ENCODE results near the gene PRODH.
"Not testable (repeated sequence)": the region's sequence is repeated elsewhere in the genome, so short reads cannot be mapped to it uniquely, and the experiment has no call there.

PRODH gene

GRCh38 chr22:18965526-18966421, 29.7 kb upstream of the PRODH start:
- no peak overlapping the region for H3K9ac ChIP-seq (ENCODE audit: low read depth, low read length)
- H3K4me3 ChIP-seq (ENCODE audit: low read length): no peak overlapping the region
- no peaks in the 10 kb centered on the region for H3K9me3 ChIP-seq (ENCODE audit: insufficient read depth, low read depth, low read length)
- H3K4me1 ChIP-seq (ENCODE audit: insufficient read depth, low read length): no peaks in the 10 kb centered on the region; the same call in 1 of the 2 replicates
- H3K27ac ChIP-seq (ENCODE audit: low read length): no peak overlapping the region
- H3K36me3 ChIP-seq (ENCODE audit: insufficient read depth, low read depth, low read length): no peaks in the 10 kb centered on the region
- H3K27me3 ChIP-seq (ENCODE audit: insufficient read depth, low read length): peaks cover 4% of the 10 kb centered on the region; the same call in 1 of the 2 replicates

GRCh38 chr22:18964501-18965265, 28.6 kb upstream of the PRODH start:
- not testable (repeated sequence) for H3K9ac ChIP-seq (ENCODE audit: low read depth, low read length); H3K4me1 ChIP-seq (ENCODE audit: insufficient read depth, low read length); H3K36me3 ChIP-seq (ENCODE audit: insufficient read depth, low read depth, low read length); H3K4me3 ChIP-seq (ENCODE audit: low read length); H3K27ac ChIP-seq (ENCODE audit: low read length); H3K27me3 ChIP-seq (ENCODE audit: insufficient read depth, low read length); H3K9me3 ChIP-seq (ENCODE audit: insufficient read depth, low read depth, low read length)

GRCh38 chr22:18964051-18964450, 28.0 kb upstream of the PRODH start:
- H3K27ac ChIP-seq (ENCODE audit: low read length); H3K4me3 ChIP-seq (ENCODE audit: low read length); H3K9me3 ChIP-seq (ENCODE audit: insufficient read depth, low read depth, low read length); H3K27me3 ChIP-seq (ENCODE audit: insufficient read depth, low read length); H3K9ac ChIP-seq (ENCODE audit: low read depth, low read length); H3K36me3 ChIP-seq (ENCODE audit: insufficient read depth, low read depth, low read length); H3K4me1 ChIP-seq (ENCODE audit: insufficient read depth, low read length): not testable (repeated sequence)

GRCh38 chr22:18962308-18962635, 26.2 kb upstream of the PRODH start:
- no peaks in the 10 kb centered on the region for H3K27me3 ChIP-seq (ENCODE audit: insufficient read depth, low read length)
- H3K36me3 ChIP-seq (ENCODE audit: insufficient read depth, low read depth, low read length): no peaks in the 10 kb centered on the region
- no peaks in the 10 kb centered on the region for H3K9me3 ChIP-seq (ENCODE audit: insufficient read depth, low read depth, low read length)
- no peaks in the 10 kb centered on the region for H3K4me1 ChIP-seq (ENCODE audit: insufficient read depth, low read length)
- no peak overlapping the region for H3K9ac ChIP-seq (ENCODE audit: low read depth, low read length)
- no peak overlapping the region for H3K27ac ChIP-seq (ENCODE audit: low read length)
- H3K4me3 ChIP-seq (ENCODE audit: low read length): no peak overlapping the region

- not testable (repeated sequence) for H3K27ac ChIP-seq (ENCODE audit: low read length); H3K36me3 ChIP-seq (ENCODE audit: insufficient read depth, low read depth, low read length); H3K9me3 ChIP-seq (ENCODE audit: insufficient read depth, low read depth, low read length); H3K27me3 ChIP-seq (ENCODE audit: insufficient read depth, low read length); H3K4me3 ChIP-seq (ENCODE audit: low read length); H3K9ac ChIP-seq (ENCODE audit: low read depth, low read length); H3K4me1 ChIP-seq (ENCODE audit: insufficient read depth, low read length)
Measured at GRCh38 chr22:18961632-18962307, 25.7 kb upstream of the PRODH start.

- not testable (repeated sequence) for H3K4me3 ChIP-seq (ENCODE audit: low read length); H3K9me3 ChIP-seq (ENCODE audit: insufficient read depth, low read depth, low read length); H3K27ac ChIP-seq (ENCODE audit: low read length); H3K36me3 ChIP-seq (ENCODE audit: insufficient read depth, low read depth, low read length); H3K9ac ChIP-seq (ENCODE audit: low read depth, low read length); H3K4me1 ChIP-seq (ENCODE audit: insufficient read depth, low read length); H3K27me3 ChIP-seq (ENCODE audit: insufficient read depth, low read length)
Measured at GRCh38 chr22:18961201-18961600, 25.1 kb upstream of the PRODH start.

GRCh38 chr22:18960166-18960820, 24.2 kb upstream of the PRODH start:
- H3K9ac ChIP-seq (ENCODE audit: low read depth, low read length); H3K27me3 ChIP-seq (ENCODE audit: insufficient read depth, low read length); H3K9me3 ChIP-seq (ENCODE audit: insufficient read depth, low read depth, low read length); H3K27ac ChIP-seq (ENCODE audit: low read length); H3K4me1 ChIP-seq (ENCODE audit: insufficient read depth, low read length); H3K36me3 ChIP-seq (ENCODE audit: insufficient read depth, low read depth, low read length); H3K4me3 ChIP-seq (ENCODE audit: low read length): not testable (repeated sequence)

GRCh38 chr22:18959741-18960140, 23.6 kb upstream of the PRODH start:
- not testable (repeated sequence) for H3K4me3 ChIP-seq (ENCODE audit: low read length); H3K4me1 ChIP-seq (ENCODE audit: insufficient read depth, low read length); H3K9me3 ChIP-seq (ENCODE audit: insufficient read depth, low read depth, low read length); H3K27me3 ChIP-seq (ENCODE audit: insufficient read depth, low read length); H3K9ac ChIP-seq (ENCODE audit: low read depth, low read length); H3K36me3 ChIP-seq (ENCODE audit: insufficient read depth, low read depth, low read length); H3K27ac ChIP-seq (ENCODE audit: low read length)

GRCh38 chr22:18959266-18959665, 23.2 kb upstream of the PRODH start:
- not testable (repeated sequence) for H3K4me3 ChIP-seq (ENCODE audit: low read length); H3K36me3 ChIP-seq (ENCODE audit: insufficient read depth, low read depth, low read length); H3K9me3 ChIP-seq (ENCODE audit: insufficient read depth, low read depth, low read length); H3K27ac ChIP-seq (ENCODE audit: low read length); H3K9ac ChIP-seq (ENCODE audit: low read depth, low read length); H3K4me1 ChIP-seq (ENCODE audit: insufficient read depth, low read length); H3K27me3 ChIP-seq (ENCODE audit: insufficient read depth, low read length)

GRCh38 chr22:18958738-18959137, 22.6 kb upstream of the PRODH start:
- not testable (repeated sequence) for H3K9me3 ChIP-seq (ENCODE audit: insufficient read depth, low read depth, low read length); H3K27ac ChIP-seq (ENCODE audit: low read length); H3K27me3 ChIP-seq (ENCODE audit: insufficient read depth, low read length); H3K36me3 ChIP-seq (ENCODE audit: insufficient read depth, low read depth, low read length); H3K4me1 ChIP-seq (ENCODE audit: insufficient read depth, low read length); H3K4me3 ChIP-seq (ENCODE audit: low read length); H3K9ac ChIP-seq (ENCODE audit: low read depth, low read length)

GRCh38 chr22:18958321-18958705, 22.2 kb upstream of the PRODH start:
- not testable (repeated sequence) for H3K36me3 ChIP-seq (ENCODE audit: insufficient read depth, low read depth, low read length); H3K4me3 ChIP-seq (ENCODE audit: low read length); H3K27ac ChIP-seq (ENCODE audit: low read length); H3K9me3 ChIP-seq (ENCODE audit: insufficient read depth, low read depth, low read length); H3K9ac ChIP-seq (ENCODE audit: low read depth, low read length); H3K4me1 ChIP-seq (ENCODE audit: insufficient read depth, low read length); H3K27me3 ChIP-seq (ENCODE audit: insufficient read depth, low read length)

All from iPS-20b (cell line).